Uterus (tissue), 2 donors: ENCODE data around the gene SYS1.
A peak's percentile ranks its signal among the peaks of the same experiment; 100 is the strongest.

Experiments
- CTCF ChIP-seq, 4 experiments: fragments of 200-600 bp in 2 of 4; fragments of 450-650 bp in 2 of 4; sonication (generic) in 2 of 4; IDR thresholded peaks; one replicate each; pipeline ENCODE4 v1.5.1; 2016 to 2019; ENCODE audit warnings: antibody characterized with exemption in 4 of 4, mild to moderate bottlenecking in 2 of 4, moderate library complexity in 1 of 4
- POLR2A ChIP-seq, 2 donors: fragments of 450-650 bp; IDR thresholded peaks; one replicate each; pipeline ENCODE4 v1.6.1; 2016; ENCODE audit warnings: antibody characterized with exemption in 2 of 2, mild to moderate bottlenecking in 1 of 2, moderate library complexity in 1 of 2

GRCh38 chr20:45341939-45342854, 20.8 kb upstream of the SYS1 start:
- TF ChIP-seq CTCF (IDR thresholded peaks at IDR 0.05) (no peak), POLR2A (IDR thresholded peaks at IDR 0.05) (peak in 1 of 2 donors; percentile 60)
